Measurements from ENCODE around the gene CAMKMT.

CAMKMT gene

GRCh38 chr2:44817673-44818335 lies 456.1 kb downstream of the CAMKMT start:
- H3K4me3 ChIP-seq (ENCODE audit: control insufficient read depth, low read depth, low read length): no peak overlapping the region
- no peak for TF ChIP-seq CTCF (IDR thresholded peaks at IDR 0.05; ENCODE audit: control insufficient read depth, insufficient read depth, low read depth, low read length, missing control alignments)
- no peak for DNase-seq (ENCODE audit: low read depth)

- no peak for DNase-seq (ENCODE audit: low read depth)
- no peak overlapping the region for H3K4me3 ChIP-seq (ENCODE audit: control insufficient read depth, low read depth, low read length)
- TF ChIP-seq CTCF (IDR thresholded peaks at IDR 0.05; ENCODE audit: control insufficient read depth, insufficient read depth, low read depth, low read length, missing control alignments): no peak
Measured at GRCh38 chr2:44819061-44819460, 457.3 kb downstream of the CAMKMT start.

GRCh38 chr2:44821500-44821899 lies 459.8 kb downstream of the CAMKMT start:
- no peak overlapping the region for H3K4me3 ChIP-seq (ENCODE audit: control insufficient read depth, low read depth, low read length)
- no peak for DNase-seq (ENCODE audit: low read depth)
- TF ChIP-seq CTCF (IDR thresholded peaks at IDR 0.05; ENCODE audit: control insufficient read depth, insufficient read depth, low read depth, low read length, missing control alignments): no peak

GRCh38 chr2:44822174-44822573 lies 460.4 kb downstream of the CAMKMT start:
- no peak for DNase-seq (ENCODE audit: low read depth)
- no peak overlapping the region for H3K4me3 ChIP-seq (ENCODE audit: control insufficient read depth, low read depth, low read length)

More at GRCh38 chr2:44822174-44822573, 460.4 kb downstream of the CAMKMT start:
- TF ChIP-seq CTCF (IDR thresholded peaks at IDR 0.05; ENCODE audit: control insufficient read depth, insufficient read depth, low read depth, low read length, missing control alignments): no peak
